Kidney epithelial cell (primary cell): Measurements from ENCODE around the gene RNASE1. TPM values are rescaled to one million over a fixed set of nuclear protein-coding genes. Genes with fewer than 3 reads are reported as not detected.
"Not testable (repeated sequence)": the region's sequence is repeated elsewhere in the genome, so short reads cannot be mapped to it uniquely, and the experiment has no call there.

ENCODE experiments used
- DNase-seq: peaks from one replicate; pipeline ENCODE4 v3.0.0-alpha.2; 2010; ENCODE audit warnings: low read depth
- H3K27me3 ChIP-seq: 2 replicates; pipeline ENCODE4 v1.6.0; 2011; ENCODE audit warnings: low read length; ENCODE audit not compliant: control insufficient read depth, insufficient read depth
- H3K36me3 ChIP-seq: 2 replicates; pipeline ENCODE4 v1.5.1; 2011; ENCODE audit warnings: low read length; ENCODE audit not compliant: control insufficient read depth, insufficient read depth
- H3K4me3 ChIP-seq: 2 replicates; pipeline ENCODE4 v1.5.1; 2011; ENCODE audit warnings: low read depth, mild to moderate bottlenecking, control low read depth, low read length
- total RNA-seq: library from RNA; depleted of rRNA; stranded (reverse); fragments of >200 nt; gene quantifications from 2 replicates; pipeline ENCODE4 v1.2.3, GENCODE V29; 2015
- TF ChIP-seq, protein P1 (sequence below): IDR thresholded peaks from 2 replicates; pipeline ENCODE4 v1.5.1; 2011; ENCODE audit warnings: mild to moderate bottlenecking, moderate library complexity, low read length, control low read depth, inconsistent platforms; ENCODE audit not compliant: insufficient read depth, poor library complexity, severe bottlenecking

RNASE1 gene
- total RNA-seq, 1 donor from 2014 or later: not detected

DNA sequence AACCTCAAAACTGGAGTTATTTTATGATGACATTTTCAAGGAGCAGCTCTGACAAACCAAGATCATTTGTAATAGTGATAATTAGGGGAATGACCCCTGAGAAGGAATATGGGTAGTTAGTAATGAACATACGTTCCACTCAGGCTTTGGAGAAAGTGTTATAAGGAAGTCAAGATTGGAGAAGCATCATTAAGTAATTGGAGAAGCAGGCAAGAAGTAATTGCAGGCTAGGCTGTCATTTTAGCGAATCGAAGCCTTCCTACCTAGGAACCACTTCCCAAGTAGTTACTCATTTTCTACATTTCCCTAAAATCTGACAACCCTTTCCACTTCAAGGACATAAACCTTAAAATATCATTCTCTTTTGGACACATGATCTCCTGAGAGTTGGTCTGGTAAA, 33.2 kb downstream of the RNASE1 start:
- no peak for DNase-seq
- Histone ChIP-seq H3K27me3 (no peaks in the 10 kb centered on the region), H3K4me3 (no peak overlapping the region), H3K36me3 (no peaks in the 10 kb centered on the region)
- TF ChIP-seq, protein P1, sequence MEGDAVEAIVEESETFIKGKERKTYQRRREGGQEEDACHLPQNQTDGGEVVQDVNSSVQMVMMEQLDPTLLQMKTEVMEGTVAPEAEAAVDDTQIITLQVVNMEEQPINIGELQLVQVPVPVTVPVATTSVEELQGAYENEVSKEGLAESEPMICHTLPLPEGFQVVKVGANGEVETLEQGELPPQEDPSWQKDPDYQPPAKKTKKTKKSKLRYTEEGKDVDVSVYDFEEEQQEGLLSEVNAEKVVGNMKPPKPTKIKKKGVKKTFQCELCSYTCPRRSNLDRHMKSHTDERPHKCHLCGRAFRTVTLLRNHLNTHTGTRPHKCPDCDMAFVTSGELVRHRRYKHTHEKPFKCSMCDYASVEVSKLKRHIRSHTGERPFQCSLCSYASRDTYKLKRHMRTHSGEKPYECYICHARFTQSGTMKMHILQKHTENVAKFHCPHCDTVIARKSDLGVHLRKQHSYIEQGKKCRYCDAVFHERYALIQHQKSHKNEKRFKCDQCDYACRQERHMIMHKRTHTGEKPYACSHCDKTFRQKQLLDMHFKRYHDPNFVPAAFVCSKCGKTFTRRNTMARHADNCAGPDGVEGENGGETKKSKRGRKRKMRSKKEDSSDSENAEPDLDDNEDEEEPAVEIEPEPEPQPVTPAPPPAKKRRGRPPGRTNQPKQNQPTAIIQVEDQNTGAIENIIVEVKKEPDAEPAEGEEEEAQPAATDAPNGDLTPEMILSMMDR: no peak

DNA sequence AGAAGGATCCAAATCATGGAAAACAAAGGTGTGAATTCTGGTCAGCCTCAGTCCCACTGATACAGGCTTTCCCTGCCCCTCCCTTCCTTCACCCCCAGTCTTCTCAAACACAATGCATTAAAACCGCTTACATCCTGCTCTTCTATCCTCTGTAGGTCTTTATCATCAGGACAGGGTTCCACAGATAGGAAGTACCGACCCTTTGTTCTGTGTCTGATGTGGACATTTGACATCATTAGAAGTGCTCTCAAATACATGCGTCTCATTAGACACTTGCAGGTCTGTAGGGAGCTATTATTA, 34.1 kb downstream of the RNASE1 start:
- no peaks in the 10 kb centered on the region for H3K36me3 ChIP-seq
- DNase-seq: no peak
- H3K4me3 ChIP-seq: no peak overlapping the region
- TF ChIP-seq, protein P1: no peak
- no peaks in the 10 kb centered on the region for H3K27me3 ChIP-seq

DNA sequence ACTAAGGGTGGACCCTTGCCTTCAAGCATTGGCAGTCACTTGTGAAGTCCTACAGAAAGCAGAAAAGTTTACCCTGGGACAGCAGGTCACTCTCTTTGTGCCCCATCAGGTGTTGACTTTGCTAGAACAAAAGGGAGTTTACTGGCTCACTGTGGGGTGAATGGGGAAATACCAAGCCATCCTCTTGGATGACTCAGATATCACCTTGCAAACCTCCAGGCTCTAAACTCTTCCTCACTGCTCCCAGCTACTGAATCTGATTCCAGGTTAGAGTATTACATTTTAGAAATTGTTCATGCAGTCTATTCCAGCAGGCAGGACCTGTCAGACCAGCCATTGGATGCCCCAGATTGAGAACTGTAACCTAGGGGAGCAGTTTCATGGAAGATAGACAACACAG, 41.7 kb downstream of the RNASE1 start:
- H3K36me3 ChIP-seq: no peaks in the 10 kb centered on the region
- no peaks in the 10 kb centered on the region for H3K27me3 ChIP-seq
- no peak for DNase-seq
- H3K4me3 ChIP-seq: no peak overlapping the region
- TF ChIP-seq, protein P1: no peak

DNA sequence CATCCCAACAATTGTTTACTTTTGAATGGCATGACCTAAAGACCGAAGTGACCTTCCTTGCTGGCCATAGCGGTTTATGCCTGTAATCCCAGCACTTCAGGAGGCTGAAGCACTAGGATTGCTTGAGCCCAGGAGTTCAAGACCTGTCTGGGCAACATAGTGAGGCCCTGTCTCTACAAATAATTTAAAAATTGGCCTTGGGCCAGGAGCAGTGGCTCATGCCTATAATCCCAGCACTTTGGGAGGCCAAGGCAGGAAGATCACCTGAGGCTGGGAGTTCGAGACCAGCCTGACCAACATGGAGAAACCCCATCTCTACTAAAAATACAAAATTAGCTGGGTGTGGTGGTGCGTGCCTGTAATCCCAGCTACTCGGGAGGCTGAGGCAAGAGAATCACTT, 43.2 kb downstream of the RNASE1 start:
- not testable (repeated sequence) for H3K36me3 ChIP-seq, H3K4me3 ChIP-seq, DNase-seq, H3K27me3 ChIP-seq

DNA sequence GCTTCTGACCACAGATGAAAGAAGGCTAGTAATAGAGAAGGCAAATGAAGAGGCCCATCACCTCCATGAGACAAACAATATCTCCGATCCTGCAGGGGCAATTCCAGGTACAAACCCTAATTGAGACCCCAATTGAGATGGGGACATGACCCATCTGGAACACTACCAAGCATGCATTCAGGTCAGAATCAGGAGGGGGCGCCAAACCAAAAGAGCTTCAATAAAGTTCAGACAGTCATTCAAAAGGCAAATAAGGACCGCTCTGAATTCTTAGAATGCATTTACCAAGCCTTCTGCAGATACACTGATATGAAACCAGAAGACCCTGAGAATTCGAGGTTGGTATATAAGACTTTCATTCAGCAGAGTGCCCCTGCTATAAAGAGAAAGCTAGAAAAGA, 44.7 kb downstream of the RNASE1 start:
- H3K27me3 ChIP-seq: no peaks in the 10 kb centered on the region
- TF ChIP-seq, protein P1: no peak
- DNase-seq: no peak
- no peaks in the 10 kb centered on the region for H3K36me3 ChIP-seq
- no peak overlapping the region for H3K4me3 ChIP-seq

DNA sequence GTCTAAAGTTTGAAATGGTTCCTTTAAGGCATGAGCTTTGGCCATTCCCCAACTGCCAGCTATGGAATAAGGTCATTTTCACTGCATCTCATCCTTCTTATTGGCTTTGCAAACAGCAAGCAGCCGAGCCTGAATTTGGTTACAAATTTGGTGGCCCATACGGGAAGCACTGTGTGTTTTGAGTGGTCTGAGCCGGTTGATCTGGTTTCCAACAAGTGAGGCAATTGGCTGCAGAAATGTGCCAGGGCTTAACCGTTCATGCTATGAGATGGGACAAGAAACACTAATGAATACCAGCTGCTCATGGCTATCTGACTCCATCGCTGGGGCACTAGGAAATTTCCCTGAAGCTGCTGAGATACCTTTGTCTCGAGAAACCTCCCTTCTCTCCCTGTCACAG, 47.6 kb downstream of the RNASE1 start:
- H3K27me3 ChIP-seq: no peaks in the 10 kb centered on the region
- TF ChIP-seq, protein P1: no peak
- no peak overlapping the region for H3K4me3 ChIP-seq
- no peaks in the 10 kb centered on the region for H3K36me3 ChIP-seq
- no peak for DNase-seq
